CD4-positive, alpha-beta T cell treated with Interleukin-10 for 1 hour (primary cell): ENCODE data around the gene MAPRE3.
A peak's percentile ranks its signal among the peaks of the same experiment; 100 is the strongest.

ENCODE experiments used
- DNase-seq: peaks from one replicate; pipeline ENCODE4 v3.0.0-alpha.2; 2020

Gene MAPRE3

DNA sequence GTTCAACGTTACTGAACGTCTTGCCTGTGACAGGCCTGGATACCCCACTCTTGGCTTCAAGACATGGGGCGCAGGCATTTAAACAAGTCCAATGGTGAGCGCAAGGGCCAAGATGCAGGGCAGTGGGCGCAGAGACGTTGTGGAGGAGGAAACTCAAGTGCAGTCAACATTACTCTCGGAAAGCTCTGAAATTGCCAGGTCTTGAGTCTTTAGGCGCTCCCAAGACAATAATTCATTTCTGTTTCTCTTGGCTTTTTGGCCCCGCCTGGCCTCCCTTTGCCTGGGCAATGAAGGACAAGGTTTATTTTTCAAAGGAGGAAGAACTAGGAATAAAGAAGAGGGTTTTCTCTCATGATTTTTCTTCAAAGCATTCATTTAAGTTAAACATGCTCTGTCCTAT lies 49.0 kb downstream of the MAPRE3 start:
- DNase-seq, result no peak

DNA sequence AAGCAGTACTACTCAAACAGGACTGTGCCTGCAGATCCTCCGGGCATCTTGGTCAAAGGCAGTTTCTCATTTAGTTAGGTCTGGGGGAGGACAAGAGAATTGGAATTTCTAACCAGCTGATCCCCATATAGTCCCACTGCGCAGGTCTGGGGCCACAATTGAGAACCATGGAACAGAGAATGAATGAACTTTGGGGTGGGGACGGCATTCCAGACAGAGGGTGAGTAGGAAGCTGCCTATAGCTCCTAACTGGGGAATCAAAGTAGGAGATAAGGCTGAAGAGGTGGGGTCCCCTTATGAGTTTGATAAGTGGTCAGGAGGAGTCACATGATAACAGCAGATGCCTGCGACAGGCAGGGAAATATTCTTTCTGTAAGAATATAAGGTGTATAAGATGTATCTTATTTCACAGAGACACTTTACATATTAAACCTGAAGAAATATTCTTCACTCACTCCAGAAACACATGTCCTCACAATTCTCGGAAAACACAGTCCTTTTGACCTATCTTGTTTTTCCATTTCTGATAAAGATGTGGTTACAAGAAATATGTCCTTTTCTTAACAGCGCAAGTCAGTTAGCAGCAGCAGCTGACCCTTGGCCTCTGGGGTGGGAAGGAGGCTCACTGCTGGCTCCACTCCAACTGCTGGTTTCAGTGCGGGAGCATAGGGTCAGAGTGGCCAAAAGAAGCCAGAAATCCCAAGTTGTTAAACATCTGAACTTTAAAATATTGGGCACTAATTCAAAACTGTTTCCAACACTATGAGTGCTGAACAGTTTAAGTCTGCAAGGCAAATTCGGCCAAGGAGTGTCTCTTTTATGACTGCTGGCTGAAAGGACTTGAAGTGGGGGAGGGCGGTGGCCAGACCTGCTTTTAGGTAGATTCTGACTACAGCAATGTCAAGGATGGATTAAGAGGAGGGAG lies 49.8 kb downstream of the MAPRE3 start:
- DNase-seq, result no peak

DNA sequence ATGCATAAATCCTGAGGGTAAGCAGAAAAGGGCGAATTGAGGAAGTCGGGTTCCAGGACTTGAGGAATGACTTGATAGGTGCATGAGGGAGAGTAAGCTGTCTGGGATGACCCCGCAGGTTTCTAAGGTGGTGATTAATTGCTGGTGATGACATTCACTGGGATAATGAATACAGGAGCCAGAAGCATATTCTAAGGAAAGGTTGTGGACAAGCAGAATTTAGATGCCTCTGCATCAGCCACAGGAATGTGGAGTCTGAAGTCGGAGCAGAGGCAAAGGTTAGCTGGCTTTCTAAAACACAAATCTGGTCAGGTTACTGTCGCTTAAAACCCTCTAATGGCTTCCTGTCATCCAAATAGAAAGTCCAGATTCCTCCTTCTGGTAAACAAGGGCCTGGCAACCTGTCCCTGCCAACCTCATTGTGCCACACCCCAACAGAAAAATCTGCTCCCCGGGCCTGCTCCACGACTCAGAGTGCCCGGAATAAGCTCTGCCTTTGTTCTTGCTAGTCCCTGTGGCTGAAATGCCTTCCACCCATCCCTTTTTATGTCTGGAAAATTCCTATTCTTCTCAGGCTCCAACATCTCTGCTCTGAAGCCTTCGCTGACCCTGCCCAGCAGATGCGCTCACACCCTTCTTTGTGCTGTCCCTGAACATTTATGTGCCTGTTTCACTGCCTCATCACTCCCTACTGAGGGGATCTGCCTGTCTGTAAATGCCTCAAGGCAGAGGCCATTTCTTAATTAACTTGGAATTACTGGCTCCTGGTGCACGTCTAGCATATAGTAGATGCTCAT lies 51.0 kb downstream of the MAPRE3 start:
- no peak for DNase-seq

DNA sequence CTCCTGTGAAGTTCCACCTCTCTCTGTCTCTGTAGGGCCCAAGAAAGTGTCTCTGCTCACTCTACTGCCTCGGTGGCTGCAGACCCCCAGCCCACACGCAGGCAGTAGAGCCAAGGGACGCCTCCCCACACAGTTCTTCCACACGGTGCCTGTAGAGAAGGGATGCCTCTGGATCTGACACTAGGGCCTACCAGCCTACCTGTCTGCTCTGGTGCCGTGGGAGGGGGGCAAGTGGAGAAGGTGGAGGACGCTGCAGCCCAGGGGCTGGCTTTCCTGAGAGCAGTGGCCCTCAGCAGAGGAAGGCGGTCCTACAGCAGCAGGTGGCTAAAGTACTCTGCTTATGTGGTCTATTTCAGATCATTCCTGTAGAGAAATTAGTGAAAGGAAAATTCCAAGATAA lies 53.3 kb downstream of the MAPRE3 start:
- no peak for DNase-seq

DNA sequence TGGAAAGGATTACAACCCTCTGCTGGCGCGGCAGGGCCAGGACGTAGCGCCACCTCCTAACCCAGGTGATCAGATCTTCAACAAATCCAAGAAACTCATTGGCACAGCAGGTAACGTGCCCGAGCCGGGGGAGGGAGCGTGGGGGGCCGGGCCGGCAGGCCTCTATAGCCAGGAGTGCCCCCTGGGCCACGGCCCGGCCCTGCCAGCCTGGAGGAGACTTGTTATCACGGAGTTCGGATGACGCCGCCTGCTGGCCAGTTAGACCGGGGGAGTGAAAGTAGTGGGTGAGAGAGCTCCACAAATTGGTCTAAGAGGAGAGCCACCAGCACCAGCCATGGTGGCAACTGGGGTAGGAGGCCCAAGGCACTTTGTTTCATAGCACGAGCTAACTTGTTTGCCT lies 53.8 kb downstream of the MAPRE3 start:
- DNase-seq, result no peak

DNA sequence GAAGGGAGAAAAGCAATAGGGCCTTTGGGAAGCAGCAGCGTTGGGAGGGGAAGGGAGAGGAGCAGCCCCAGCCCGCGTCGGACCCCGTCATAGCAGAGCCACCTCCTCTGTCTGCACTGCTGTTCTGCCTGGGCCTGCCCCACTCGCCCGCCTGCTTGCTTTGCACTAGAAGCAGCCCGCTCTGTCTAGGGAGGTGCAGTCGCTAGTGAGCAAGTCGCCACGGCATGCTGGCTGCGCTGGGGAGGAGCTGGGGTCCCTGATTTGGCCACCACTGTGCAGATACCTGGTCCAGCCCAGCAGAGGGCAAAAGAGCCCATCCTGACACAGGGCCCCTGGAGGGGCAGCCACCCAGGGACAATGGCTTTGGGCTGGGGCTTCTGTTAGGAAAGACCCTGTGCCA lies 54.4 kb downstream of the MAPRE3 start:
- DNase-seq, result no peak

DNA sequence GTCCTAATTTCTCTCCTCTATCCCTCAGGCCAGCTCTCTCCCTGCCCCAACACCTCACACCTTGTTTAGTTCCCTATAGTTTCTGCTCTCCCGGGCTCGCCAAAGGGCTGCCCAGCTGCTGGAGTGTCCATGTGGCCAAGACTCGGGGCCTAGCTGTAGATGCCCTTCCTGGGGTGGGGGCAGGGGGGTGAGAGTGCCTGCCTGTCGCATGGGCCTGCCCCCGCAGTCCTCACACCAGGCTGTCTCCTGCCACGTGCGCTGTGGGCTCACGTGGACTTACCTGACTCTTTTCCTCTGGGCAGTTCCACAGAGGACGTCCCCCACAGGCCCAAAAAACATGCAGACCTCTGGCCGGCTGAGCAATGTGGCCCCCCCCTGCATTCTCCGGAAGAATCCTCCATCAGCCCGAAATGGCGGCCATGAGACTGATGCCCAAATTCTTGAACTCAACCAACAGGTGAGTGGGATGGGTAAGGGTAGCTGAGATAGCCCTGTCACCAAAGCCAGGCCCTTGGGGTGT lies 54.9 kb downstream of the MAPRE3 start:
- DNase-seq, result no peak

DNA sequence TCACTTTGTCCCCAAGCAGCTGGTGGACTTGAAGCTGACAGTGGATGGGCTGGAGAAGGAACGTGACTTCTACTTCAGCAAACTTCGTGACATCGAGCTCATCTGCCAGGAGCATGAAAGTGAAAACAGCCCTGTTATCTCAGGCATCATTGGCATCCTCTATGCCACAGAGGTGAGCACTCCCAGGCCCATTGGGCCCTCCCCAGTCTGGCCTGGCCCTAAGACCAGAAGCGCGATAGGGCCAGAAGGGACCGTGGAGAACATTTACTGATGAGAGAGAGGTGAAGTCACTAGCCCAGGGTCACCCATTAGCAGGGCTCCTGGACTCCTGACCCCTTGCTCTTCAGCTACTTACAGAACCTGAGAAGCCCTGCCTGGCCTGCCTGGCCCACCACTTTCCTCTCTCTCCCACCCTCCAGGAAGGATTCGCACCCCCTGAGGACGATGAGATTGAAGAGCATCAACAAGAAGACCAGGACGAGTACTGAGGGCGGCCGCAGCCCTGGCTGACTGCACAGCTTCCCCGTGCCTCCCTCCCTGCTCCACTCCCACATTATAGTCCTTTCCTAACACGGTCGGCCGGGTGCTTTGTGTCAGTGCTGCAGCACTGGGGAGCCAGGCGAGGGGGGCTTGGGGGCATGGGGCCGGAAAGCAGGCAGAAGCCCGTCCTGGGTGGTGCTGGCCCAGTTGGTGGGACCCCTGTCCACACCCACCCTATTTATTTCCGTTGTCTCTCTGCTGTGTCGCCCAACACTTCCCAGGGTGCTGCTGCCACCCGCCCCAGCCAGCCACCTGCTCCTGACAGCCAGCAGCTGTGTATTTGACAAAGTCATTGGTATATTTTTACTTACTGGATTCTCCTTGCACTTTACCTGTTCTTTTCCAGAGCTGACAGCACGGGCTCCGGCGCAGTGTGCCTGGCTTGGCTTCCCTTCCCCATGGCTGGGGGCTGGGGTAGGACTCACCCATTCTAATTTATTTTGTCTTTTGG lies 55.7 kb downstream of the MAPRE3 start:
- DNase-seq, result no peak

DNA sequence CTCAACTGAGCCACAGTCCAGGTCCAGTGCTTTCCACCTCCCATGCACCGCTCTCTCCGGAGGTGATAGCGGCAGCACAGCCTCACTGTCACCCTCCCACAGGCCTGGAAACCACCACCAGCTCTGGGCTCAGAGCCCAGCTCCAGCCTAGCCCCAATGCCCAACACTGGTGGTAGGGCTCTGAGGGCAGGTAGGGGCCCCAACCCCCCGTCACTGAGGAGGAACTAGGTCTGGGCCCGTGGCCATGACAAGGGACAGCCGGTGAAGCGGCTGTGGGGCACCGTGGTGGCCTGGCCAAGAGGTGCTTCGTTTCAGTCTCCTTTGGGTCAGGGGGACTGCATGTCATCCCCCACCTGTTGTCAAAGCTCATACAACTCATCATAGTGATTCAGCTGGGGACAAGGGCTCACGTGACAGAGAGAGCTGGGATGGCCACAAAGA lies 56.8 kb downstream of the MAPRE3 start:
- no peak for DNase-seq

DNA sequence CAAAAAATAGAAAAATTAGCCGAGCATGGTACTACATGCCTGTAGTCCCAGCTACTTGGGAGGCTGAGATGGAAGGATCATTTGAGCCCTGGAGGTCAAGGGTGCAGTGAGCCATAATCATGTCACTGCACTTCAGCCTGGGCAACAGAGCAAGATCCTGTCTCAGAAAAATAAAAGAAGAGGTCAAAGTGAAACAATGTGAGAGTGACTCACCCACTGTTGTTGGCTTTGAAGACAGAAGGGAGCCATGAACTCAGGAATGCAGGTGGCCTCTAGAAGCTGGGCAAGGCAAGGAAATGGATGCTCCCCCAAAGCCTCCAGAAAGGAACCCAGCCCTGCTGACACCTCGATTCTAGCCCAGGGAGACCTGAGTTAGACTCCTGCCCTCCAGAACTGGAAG lies 58.6 kb downstream of the MAPRE3 start:
- DNase-seq, result no peak

DNA sequence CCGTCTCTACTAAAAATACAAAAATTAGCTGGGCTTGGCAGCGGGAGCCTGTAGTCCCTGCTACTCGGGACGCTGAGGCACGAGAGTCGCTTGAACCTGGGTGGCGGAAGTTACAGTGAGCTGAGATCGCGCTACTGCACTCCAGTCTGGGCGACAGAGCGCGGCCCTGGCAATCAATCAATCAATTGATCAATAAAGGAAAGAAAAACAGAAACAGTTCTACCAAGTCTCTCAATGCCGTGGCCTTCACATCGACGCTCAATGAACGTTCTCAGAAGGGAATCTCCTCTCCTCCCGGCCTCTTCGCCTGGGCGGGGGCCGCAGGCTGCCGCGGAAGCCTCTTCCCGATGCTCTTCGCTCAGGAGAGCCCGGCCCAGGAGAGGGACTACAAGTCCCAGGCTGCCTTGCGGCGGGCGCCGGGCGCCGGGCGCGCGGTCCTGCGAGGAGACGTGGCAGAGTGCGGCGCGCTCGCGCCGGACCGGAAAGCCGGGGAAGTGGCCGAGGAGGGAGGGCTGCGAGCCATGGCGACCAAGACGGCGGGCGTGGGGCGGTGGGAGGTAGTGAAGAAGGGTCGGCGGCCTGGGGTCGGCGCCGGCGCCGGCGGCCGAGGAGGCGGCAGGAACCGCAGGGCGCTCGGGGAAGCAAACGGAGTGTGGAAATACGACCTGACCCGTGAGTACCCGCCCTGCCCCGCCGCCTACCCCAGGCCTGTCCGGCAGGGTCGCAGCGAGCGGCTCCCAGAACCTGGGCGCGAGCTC lies 62.2 kb downstream of the MAPRE3 start, which contains the start of gene TMEM214:
Gene TMEM214, plus strand, starts transcription at position 471 of the 758 bp plus-strand sequence. Its CDS starts 51 bp downstream, at position 522.
- peak; percentile 82 for DNase-seq

DNA sequence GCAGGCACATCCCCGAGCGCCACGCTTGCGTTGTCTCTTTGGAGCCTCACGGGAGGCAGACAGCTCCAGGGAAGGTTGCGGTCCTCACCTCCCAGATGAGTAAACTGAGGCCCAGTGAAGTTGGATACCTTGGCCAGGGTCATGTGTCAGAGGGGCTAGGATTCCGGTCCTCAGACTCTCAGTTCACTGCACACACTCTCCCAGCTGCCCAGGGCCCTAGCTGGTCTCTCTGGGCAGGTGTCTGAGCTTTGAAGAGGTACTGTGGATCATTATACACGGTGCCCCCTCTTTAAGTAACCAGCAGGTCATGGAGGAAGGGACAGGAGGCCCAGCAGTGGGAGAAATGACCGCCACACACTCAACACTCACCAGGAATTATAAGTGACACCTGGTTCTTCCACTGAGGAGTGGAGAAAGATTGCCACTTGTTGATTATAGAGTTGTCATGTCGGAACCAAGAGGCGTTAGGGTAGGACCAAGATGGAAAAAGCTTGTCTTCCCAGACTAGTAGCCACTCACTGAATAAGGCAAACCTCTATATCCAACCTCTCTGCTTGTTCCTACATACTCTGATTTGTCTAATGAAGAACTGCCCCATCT lies 62.9 kb downstream of the MAPRE3 start:
- DNase-seq, result no peak

DNA sequence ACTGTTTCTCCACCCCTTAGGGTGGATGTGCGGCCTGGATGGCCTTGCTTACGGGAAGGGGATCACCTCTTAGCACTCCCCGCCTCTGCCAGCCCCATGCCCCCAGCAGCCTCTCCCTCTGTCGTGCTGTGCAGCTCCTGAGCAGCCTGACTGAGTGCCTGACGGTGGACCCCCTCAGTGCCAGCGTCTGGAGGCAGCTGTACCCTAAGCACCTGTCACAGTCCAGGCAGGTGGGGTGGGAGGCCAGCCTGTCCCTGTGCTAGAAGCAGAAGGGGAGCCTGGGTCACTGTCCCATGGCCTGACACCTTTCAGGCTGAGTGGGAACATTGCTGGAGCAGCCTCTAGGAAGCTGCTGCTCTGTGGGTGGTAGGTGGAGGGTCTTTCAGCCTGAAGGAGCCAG lies 67.6 kb downstream of the MAPRE3 start:
- no peak for DNase-seq

DNA sequence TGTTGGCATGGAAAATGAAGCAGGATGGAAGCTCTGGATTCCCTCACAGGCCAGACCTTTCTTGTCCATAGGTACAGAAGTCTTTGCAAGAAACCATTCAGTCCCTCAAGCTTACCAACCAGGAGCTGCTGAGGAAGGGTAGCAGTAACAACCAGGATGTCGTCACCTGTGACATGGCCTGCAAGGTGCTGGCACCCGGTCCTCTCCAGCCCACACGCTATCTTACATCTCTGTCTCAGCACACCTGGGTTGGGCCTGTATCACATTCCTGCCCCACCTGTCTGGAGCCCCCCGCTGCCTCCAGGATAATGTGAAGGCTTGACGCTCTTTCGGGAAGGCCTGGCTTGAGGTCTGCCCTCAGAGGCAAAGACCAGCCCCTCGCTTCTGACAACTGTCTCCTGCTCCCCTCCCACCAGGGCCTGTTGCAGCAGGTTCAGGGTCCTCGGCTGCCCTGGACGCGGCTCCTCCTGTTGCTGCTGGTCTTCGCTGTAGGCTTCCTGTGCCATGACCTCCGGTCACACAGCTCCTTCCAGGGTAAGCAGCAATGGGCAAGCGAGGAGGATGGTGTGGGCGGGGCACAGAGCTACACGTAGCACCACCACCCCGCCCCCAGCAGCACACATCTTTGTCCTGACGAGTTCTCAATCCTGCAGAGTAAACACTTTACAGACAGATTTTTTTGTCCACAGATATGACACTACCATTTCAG lies 68.3 kb downstream of the MAPRE3 start:
- DNase-seq, result no peak

DNA sequence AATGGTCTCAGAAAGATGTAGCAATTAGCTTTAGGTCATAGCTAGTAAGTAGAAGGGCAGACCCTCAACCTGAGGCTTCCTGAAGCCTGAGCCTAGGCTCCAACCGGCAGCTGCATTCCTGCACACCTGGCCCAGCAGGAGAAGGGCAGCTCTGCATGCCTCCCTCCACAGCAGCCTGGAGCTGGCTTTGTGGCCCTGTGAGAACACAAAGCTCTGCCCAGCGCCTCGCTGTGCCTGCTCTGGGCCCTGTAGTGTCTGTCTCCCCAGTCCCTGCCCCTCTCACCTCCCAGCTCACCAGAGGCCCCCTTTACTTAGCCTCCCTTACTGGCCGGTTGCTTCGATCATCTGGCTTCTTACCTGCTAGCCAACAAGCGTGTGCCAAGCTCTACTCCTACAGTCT lies 69.0 kb downstream of the MAPRE3 start:
- no peak for DNase-seq

DNA sequence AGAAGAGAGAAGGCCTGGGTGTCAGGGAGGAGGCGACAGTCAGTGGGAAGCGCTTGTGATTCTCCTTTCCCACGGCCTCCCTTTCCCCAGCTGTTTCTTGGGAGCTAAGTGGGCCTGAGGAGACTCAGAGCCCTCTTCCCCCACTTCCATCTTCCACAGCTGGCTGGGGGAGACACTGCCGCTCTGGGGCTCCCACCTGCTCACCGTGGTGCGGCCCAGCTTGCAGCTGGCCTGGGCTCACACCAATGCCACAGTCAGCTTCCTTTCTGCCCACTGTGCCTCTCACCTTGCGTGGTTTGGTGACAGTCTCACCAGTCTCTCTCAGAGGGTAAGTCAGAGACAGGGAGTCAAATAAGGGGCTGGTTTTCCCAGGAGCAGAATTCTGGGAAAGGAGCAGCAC lies 69.4 kb downstream of the MAPRE3 start:
- no peak for DNase-seq

DNA sequence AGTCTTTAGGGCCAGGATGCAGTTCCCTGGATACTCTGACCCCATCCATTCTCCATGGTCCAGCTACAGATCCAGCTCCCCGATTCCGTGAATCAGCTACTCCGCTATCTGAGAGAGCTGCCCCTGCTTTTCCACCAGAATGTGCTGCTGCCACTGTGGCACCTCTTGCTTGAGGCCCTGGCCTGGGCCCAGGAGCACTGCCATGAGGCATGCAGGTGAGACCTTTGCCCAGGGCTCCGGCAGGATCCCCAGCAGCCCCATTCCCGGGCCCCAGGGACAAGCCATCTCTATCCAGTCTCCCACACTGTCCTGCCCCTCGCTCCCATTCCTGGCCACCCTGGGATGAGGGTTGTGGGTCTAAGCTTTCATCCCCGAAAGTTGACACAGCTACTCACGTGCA lies 69.8 kb downstream of the MAPRE3 start:
- no peak for DNase-seq

DNA sequence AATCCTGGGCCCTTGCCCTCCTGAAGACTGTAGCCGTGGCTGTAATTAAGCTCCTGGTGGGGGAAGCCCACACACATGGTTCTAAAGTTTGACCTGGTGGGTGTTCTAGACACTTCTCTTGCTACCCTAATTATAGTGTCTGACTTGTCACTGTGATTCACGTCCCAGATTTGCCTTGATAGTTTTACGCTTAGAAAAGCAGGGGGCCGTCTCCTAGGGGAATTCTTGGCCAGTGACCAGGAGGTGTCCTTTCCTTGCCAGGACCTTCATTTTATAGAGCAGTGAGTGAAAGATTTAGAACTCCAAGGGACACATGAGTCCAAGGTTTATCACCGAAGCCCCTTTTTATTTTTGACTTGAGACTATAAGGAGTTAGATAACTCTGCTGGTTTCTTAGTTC lies 71.3 kb downstream of the MAPRE3 start:
- DNase-seq, result no peak

DNA sequence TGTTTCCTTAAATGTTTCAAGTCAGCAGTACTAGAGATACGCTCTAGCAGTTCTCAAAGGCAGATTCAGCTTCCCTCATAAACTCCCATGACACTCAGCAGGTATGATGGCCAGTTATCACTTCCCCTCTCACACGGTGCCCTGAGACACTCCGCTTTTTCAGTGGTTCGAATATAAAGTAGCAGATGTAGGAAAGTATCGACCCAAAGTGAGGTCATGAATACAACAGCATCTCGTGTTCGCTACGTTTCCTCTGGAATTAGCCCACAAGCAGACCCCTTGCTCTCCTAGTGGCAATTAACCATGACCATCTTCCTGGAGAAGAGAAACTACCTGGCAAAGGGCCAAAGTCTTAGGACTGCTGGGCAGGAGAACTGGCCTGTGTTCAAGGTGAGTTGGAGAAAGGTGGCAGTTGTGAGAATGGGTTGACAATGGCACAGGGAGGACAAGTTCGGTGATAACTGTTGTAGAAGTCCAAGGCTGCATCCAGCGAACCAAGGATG lies 71.8 kb downstream of the MAPRE3 start:
- no peak for DNase-seq

DNA sequence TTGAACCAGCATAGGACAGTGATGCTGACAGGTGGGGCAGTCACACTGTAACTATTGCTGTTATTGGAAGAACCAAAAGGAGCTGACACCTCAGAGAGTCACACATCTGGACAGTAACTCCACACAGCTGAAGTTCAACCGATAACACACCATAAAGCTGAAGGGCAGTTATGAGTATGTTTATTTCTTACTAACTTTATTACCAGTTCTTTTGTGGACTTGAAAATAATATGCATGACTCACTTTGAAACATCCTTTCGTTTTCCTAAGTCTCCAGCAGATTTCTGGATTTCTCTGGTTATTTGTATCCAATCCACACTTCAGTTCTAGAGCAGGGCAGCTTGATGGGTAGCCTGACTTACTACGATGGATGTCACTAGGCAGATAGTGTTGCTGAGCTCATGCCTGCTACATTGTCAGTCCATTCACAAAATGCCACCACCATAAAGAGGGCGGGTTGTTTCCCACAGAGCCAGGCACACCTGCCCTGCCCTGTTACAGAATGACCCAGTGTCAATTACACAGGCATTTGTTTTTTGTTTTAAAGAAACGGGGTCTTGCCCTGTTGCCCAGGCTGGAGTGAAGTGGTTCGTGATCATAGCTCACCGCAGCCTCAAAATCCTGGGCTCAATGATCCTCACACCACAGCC lies 72.7 kb downstream of the MAPRE3 start:
- no peak for DNase-seq
